Activated CD8-positive, alpha-beta memory T cell treated with anti-CD3 and anti-CD28 coated beads for 1 hour (primary cell): ENCODE results near the gene TAPBP.

ENCODE experiments used
- DNase-seq, 2 donors: peaks; one replicate each; pipeline ENCODE4 v3.0.0-alpha.2; 2020; ENCODE audit warnings: low read depth in 1 of 2; ENCODE audit errors: extremely low read depth in 1 of 2

Gene TAPBP

GRCh38 chr6:33249732-33250630 lies 63.9 kb downstream of the TAPBP start:
- no peak for DNase-seq
